CD4-positive, alpha-beta T cell treated with Interferon gamma for 1 hour (primary cell): ENCODE measurements around the gene C19orf44.
"Not testable (repeated sequence)": the region's sequence is repeated elsewhere in the genome, so short reads cannot be mapped to it uniquely, and the experiment has no call there.

Experiments used
- DNase-seq: peaks from one replicate; pipeline ENCODE4 v3.0.0-alpha.2; 2020

Gene C19orf44

DNA sequence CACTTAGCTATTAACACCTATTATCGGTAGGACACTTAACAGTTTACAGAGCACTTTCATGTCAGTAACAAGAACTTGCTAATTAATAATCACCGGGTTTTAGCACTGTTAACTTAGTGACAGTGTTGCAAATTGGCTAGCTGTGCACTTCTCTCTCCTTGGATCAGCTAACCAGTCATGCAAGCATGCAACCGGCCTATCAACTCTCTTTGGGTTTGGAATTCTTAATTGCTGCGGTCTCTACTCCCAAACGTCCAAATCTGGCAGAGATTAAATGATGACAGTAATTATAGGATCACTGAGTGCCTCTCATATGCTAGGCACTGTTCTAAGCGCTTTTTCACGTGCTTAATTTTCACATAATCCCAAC is 25.7 kb upstream of the C19orf44 start:
- no peak for DNase-seq

DNA sequence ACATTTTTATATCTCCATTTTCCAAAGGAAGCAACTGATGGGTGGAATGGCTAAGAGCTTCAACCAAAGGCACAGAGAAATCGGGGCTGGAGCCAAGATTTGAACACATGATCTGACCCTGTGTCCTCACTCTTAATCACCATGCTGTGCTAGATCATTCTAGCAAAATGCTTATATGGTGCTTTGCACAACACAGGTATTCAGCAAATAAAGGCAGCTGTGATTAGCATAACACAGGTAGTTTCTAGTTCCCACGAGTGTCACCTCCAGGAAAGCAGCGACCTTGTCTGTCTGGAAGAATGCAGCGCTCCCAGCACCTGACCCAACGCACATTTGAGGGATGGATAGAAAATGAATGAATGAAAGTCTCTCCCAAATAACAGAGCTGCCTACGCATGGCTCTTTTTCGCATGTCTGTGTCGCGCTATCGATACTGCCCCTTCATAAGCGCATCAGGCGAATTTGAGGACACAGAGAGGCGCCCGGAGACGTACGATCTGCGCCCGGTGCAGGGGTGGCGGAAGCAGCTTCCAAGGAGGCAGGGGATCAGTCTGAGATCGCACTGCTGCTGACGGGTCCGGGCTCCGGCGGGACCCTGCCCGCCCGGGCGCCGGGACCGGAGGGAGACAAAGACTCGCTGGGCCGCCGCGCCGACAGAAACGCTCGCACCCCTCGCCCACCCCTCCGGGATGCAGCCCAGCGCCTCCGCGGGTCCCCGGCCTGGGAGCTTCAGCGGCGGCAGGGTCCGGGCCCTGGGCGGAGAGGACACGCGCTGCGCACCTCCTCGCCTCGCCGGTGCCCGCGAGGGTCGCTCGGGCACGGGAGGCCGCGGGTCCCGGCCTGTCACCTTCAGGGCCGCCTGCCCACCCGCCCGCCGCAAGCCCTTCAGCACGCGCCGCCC is 25.0 kb upstream of the C19orf44 start:
- DNase-seq = no peak

DNA sequence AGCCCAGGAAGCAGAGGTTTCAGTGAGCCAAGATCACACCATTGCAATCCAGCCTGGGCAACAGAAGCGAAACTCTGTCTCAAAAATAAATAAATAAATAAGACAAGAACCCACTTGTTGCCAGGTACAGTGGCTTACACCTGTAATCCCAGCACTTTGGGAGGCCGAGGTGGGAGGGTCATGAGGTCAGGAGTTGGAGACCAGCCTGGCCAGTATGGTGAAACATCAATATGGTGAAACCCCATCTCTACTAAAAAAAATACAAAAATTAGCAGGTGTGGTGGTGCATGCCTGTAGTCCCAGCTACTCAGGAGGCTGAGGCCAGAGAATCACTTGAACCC is 23.7 kb upstream of the C19orf44 start:
- not testable (repeated sequence) for DNase-seq

DNA sequence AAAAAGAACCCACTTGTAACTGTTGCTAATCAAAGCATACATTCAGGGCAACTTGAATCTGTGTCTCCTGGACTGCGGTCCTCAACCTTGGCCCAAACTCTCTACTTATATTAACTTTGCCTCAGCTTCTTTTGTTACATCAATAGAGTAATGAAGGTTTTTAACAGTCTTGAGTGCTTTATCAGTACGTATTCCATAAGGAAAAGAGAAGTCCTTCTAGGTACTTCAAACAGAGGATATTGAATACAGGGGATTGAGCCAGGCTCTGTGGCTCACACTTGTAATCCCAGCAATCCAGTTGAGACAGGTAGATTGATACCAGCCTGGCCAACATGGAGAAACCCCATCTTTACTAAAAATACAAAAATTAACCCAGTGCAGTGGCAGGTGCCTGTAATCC is 23.2 kb upstream of the C19orf44 start:
- DNase-seq = no peak

DNA sequence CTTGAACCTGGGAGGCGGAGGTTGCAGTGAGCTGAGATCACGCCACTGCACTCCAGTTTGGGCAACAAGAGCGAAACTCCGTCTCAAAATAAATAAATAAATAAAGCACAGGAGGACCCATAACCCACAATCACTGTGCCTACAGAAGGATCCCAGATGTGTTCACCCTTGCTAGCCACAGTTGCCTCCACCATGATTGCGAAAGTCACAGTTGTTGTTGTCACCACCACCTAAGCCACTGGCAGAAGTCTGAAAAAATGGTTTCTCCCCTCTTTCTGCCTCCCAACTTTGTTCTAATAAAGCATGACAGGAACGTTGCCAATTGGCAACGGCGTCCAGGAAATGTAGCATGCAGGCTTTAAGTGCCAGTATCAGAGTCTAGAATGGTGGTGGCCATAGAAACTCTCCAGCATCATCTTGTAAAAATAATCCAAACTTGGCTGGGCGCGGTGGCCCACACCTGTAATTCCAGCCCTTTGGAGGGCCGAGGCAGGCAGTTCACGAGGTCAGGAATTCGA is 22.3 kb upstream of the C19orf44 start:
- DNase-seq = no peak

DNA sequence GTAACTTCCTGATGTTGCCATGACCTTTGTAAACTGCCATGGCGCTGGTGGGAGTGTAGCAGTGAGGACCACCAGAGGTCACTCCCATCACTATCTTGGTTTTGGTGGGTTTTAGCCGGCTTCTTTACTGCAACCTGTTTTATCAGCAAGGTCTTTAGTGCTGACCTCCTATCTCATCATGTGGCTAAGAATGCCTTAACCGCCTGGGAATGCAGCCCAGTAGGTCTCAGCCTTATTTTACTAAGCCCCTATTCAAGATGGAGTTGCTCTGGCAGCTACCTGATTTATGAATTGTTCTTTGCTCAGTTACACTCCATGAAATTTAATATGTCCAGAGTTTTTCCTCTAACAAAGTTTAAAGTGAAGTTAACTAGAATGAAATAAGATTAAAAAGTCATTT is 19.8 kb upstream of the C19orf44 start:
- no peak for DNase-seq

DNA sequence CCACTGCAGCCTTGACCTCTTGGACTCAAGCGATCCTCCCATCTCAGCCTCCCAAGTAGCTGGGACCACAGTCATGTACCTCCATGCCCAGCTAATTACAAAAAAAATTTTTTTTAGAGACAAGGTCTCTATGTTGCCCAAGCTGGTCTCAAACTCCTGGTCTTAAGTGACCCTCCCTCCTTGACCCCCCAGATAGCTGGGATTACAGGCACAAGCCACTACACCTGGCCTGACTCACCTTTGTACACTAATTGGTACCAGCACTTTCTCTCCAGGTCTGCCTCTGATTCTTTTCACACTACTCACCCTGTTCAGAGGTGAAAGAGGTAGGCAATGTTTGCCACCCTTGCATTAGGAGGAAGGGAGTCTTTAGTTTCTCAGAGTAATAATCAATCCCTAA is 18.9 kb upstream of the C19orf44 start:
- no peak for DNase-seq

DNA sequence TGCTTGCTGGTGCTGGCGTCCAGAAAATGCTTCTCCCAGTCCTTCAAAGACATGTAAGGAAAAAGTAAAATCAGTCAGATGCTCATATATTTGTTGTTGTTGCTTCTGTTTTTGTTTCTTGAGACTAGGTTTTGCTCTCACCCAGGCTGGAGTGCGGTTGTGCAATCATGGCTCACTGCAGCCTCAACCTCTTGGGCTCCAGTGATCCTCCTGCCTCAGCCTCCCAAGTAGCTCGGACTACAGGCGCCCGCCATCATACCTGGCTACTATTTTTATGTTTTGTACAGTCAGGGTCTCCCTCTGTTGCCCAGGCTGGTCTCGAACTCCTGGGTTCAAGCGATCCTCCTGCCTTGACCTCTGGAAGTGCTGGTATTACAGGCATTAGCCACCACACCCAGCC is 13.4 kb upstream of the C19orf44 start:
- DNase-seq = no peak

DNA sequence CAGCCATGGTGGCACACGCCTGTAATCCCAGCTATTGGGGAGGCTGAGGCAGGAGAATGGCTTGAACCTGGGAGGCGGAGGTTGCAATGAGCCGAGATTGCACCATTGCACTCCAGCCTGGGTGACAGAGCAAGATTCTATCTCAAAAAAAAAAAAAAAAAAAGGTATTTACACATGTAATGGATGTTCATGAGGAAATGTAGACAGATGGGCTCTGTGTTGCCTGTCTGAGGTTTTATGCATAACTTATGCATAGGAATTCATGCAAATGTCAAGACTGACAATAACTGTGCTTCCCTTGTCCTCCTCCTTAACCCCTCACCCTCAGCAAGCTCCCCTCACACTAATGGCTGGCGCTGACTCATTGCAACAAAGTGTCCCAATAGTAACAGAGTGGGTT is 9.7 kb upstream of the C19orf44 start:
- DNase-seq = not testable (repeated sequence)

DNA sequence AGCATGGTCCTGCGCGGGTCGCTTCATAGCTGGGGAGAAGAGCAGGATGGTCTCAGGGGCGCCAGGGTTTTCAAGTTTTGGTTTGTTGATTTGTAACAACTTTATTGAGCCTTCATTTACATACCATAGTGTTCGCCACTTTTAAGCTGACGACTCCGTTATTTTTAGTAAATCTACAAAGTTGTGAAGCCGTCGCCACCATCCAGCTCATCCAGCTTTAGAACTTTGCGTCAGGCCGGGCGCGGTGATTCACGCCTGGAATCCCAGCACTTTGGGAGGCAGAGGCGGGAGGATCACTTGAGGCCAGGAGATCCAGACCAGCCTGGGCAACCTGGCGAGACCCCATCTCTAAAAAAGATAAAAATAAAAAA is 404 bp downstream of the C19orf44 start:
- DNase-seq = no peak

DNA sequence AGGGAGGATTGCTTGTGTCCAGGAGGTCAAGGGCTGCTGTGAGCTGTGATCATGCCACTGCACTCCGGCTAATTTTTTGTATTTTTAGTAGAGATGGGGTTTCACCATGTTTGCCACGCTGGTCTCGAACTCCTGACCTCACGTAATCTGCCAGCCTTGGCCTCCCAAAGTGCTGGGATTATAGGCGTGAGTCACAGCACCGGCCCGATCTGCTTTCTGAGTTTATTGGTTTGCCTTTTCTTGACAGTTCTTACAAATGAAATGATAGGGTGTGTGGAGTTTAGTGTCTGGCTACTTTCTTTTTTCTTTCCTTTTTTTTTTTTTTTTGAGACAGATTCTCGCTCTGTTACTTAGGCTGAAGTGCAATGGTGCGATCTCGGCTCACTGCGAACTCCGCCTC is 848 bp downstream of the C19orf44 start:
- DNase-seq = no peak

DNA sequence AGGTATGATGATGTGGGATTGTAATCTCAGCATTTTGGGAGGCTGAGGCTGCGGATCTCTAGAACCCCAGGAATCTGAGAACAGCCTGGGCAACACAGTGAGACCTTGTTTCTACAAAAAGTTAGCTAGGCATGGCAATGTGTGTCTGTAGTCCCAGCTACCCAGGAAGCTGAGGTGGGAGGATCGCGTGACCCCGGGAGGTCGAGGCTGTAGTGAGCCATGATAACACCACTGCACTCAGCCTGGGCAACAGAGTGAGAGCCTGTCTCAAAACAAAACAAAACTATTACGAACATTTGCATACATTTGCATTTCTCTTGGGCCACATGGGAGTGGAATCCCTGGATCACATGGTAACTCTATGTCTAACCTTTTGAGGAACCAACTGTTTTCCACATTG is 1.6 kb downstream of the C19orf44 start:
- no peak for DNase-seq

DNA sequence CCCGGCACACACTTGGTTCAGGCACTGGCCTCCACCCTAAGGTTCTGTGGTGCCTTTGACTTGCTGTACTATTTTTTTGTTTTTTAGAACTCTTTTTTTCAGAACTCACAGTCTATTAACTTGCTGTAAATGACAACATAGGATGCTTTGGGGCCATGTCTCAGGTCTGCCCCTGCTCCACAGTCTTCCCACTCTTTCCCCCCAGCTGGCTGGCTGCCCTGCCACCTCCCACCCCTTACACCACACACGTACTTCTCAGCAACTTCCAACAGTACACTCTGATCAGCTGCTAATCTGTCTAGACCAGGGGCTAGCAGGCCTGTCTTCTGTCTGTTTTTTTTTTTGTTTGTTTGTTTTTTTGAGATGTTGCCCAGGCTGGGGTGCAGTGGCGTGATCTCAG is 8.1 kb downstream of the C19orf44 start:
- no peak for DNase-seq

DNA sequence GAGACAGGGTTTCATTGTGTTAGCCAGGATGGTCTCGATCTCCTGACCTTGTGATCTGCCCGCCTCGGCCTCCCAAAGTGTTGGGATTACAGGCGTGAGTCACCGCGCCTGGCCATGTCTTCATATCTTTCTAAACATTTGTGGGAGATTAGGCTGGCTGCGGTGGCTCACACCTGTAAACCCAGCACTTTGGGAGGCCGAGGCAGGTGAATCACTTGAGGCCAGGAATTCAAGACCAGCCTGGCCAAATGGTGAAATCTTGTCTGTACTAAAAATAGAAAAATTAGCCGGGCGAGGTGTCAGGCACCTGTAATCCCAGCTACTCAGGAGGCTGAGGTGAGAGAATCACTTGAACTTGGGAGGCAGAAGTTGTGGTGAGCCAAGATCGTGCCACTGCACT is 10.0 kb downstream of the C19orf44 start:
- DNase-seq = not testable (repeated sequence)

DNA sequence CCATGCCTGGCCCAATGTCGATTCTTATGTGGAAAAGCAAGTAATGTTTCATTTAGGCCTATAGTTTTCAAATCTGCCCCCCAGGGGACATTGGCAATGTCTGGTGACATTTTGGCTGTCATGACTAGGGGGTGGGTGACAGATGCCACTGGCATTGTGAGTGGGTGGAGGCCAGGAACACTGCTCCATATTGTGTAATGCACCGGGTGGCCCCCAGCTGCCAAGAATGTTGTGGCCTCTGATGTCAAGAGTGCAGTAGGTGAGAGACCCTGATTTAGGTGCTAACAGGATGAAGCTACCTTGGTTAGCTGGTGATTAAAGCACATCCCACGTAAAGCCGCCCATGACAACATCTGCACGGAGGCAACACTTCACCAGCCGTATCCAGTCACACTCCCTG is 10.8 kb downstream of the C19orf44 start:
- no peak for DNase-seq

DNA sequence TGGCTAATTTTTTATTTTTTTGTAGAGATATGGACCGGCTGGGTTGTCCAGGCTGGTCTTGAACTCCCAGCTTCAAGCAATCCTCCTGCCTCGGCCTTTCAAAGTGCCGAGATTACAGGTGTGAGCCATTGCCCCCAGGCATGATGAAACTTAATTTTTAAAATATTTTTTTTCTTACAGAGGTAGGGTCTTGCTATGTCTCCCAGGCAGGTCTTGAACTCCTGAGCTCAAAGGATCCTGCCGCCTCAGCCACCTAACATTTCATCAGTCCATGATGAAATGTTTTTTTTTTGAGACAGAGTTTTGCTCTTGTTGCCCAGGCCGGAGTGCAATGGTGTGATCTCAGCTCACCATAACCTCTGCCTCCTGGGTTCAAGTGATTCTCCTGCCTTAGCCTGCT is 12.4 kb downstream of the C19orf44 start:
- DNase-seq = no peak

DNA sequence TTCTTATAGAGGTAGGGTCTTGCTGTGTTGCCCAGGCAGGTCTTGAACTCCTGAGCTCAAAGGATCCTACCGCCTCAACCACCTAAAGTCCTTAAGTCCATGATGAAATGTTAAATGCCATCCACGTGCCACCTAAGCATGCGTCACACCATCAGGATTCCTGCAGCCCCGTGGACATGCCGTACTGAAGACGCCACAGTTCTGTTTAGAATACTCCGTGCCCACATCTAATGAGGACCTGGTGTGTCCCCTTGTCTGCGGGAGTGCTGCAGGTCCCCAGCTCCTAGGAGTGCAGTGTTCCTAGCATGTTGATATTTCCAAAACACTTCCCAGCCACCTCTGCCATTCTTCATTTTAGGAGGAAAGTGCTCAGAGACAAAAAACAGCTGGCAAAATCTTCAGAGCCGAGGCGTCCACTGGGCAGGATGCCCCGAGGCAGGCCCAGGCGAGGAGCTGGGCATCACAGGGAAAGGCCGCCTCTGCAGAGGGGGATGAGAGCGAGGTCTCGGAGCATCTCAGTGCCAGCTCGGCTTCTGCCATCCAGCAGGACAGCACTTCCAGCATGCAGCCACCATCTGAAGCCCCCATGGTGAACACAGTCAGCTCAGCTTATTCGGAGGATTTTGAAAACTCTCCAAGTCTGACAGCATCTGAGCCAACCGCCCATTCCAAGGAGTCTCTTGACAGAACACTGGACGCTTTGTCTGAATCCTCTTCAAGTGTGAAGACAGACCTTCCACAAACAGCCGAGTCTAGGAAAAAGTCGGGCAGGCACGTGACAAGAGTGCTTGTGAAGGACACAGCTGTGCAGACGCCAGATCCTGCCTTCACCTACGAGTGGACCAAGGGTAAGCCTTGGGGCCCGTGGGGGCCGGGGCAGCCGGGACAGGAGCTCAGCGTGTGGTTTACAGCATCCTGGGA is 13.2 kb downstream of the C19orf44 start:
- no peak for DNase-seq

DNA sequence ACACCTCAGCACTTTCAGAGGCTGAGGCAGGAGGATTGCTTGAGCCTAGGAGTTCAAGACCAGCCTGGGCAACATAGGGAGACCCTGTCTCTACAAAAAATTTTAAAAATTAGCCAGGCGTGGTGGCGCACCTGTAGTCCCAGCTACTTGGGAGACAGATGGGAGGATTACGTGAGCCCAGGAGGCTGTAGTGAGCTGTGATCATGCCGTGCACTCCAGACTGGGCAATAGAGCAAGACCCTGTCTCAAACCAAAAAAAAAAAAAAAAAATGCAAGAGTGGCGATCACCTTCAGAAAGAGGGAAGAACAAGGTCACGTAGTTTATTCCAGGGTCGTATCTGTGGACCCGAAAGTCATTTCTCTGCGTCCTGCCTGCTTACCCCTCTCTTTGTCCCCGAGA is 16.4 kb downstream of the C19orf44 start:
- not testable (repeated sequence) for DNase-seq

DNA sequence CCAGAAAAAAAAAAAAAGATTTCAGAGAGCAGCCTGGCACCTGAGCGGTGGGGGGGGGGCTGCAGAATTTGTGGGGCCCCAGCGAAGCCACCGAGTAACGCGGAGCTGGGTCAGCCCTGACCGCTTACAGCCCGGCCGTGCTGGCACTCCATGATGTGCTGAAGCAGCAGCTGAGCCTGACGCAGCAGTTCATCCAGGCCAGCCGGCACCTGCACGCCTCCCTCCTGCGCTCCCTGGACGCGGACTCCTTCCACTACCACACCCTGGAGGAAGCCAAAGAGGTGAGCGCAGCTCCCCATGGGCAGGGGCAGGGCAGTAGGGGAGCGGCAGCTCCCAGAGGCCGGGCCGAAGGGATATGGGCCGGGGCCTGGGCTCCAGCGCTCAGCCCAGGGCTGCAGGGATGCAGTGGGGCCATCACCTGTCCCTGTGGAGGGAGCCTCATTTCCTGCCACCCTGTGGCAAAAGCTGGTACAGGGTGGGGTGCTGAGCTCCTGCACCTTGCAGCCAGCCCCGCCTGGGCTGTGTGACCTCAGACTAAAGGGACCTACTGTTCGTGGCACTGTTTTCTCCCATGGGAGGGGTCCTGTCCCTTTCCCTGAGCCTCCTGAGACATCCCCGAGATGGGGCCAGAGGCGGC is 18.3 kb downstream of the C19orf44 start:
- DNase-seq = no peak

DNA sequence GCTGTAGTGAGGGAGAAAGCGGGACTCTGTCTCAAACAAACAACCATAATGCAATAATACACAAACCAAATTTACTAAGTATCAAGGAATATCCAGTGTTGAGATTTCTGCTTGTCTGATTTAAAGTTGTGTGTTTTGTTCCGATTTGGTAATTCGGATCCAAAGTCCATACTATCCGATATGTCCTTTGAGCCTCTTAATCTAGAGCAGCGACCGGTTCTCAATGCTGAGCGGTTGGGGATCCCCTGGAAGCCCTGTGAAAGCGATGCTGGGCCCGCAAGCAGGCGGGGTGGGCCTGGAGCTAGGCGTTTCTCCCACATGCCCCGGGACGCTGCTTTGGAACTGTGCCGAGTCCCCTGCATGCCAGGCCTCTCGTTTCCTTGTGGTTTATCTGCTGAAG is 20.2 kb downstream of the C19orf44 start:
- DNase-seq = no peak

DNA sequence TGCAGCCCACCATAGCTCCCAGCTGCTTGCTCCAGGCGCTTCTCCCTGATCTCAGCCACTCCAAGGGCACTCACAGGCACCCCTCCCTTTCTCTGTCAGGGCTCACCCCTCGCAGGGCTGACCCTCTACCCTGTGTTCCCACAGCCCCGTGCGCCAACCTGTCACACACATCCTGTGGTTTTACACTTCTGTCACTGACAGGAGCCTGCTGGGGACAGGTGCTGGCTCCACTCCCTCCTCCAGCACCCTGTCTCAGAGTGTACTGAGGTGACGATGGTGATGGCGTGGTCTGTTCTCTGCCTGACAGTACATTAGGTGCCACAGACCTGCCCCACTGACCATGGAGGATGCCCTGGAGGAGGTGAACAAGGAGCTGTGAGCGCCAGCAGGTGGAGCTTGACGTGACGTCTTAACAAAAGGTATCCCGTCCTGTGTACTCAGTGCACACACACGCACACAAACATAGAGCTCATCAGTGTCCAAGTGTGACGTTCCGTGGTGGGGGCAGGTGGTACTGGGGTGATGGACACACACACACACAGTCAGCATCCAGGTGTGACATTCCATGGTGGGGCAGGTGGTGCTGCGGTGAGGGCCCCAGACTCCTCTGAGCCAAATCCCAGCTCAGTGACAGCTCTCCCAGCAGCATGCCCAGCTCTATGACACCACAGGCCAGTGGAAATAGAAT is 20.9 kb downstream of the C19orf44 start:
- DNase-seq = no peak

DNA sequence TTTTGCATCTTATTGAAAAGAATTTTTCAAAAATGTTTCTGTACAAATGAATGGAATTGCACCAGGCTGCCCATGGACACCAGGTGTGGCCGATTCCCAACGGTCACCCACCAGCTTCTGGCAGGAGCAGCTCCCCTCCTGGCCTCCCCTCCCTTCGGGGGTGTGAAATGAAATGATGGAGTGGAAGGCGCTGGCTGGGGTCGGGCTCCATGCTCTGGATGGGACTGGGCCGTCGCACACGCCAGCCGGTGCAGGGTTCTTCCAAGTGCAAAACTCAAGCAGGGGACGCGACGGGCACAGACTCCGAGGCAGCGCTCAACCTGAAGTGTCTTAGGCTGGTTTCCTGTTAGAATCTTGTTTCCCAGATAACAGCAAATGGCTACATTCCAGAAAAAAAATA is 21.9 kb downstream of the C19orf44 start:
- no peak for DNase-seq
